Heart left ventricle (tissue), 13 donors: ENCODE data around the gene SH3D19.

ENCODE experiments used
- CTCF ChIP-seq, 12 donors: fragments of 200-600 bp; sonication (generic) in 4 of 12; IDR thresholded peaks; one replicate each; pipeline versions ENCODE4 v1.5.0 to v1.8.0; 2018 to 2022; ENCODE audit warnings: antibody characterized with exemption in 12 of 12, mild to moderate bottlenecking in 5 of 12
- POLR2A ChIP-seq, 2 donors: fragments of 450-650 bp; IDR thresholded peaks; one replicate each; pipeline ENCODE4 v1.6.1; 2017; ENCODE audit warnings: antibody characterized with exemption in 2 of 2, mild to moderate bottlenecking in 2 of 2, moderate library complexity in 2 of 2
- donor health status: ischemic (EF 13 %, LVEDD 7.1; RV severe dilation, severe dysfunction).
- donor health status: DM: no; HTN: yes; CAD: no.
- donor health status: DM: no; HTN: no; CAD: no.
- donor health status: ischemic (EF 25% LVEDD 6.9; RV normal size, moderate dysfunction).
- donor health status: ischemic (EF 25% LVEDD 5.7; RV mildly dilated, moderate dysfunction).
- donor health status: ischemic (EF 35%, LVEDD 5.7; RV mildly dilated, moderate dysfunction).
- donor health status: nonischemic (EF 11% LVEDD 7.7; RV severe dilation, severe dysfunction).
- donor health status: DM: yes; HTN: yes; CAD: no.
- donor health status: PGD.
- donor health status: ischemic (EF 29% LVEDD 5.4; RV normal size, mild dysfunction).
- donor health status: nonischemic (EF 23%, LVEDD 6.1; RV moderate dilation, normal function).

DNA sequence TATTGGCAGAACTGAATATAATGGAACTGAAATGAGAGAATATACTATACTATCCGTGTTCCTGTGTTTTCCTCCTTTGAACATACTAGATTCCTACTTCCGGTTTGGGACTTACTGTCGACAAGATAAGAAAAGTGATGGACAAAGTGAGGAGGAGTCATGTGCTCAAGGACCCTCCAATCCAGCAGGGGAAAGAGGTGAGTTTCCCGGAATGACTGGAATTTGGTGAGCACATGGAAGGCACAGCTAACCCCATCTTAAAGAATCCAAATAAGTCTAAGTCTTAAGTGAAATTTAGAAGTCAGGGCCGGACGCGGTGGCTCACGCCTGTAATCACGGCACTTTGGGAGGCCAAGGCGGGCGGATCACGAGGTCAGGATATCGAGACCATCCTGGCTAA is 36.6 kb upstream of the SH3D19 start:
- TF ChIP-seq POLR2A (IDR thresholded peaks at IDR 0.05): no peak
- TF ChIP-seq CTCF (IDR thresholded peaks at IDR 0.05): no peak
